ENCODE results near the gene ADM2. TPM values are rescaled to one million over a fixed set of nuclear protein-coding genes. Genes with fewer than 3 reads are reported as not detected.

The ADM2 gene
- total and polyA plus RNA-seq, 2 of the 13 experiments (the other 11 are each of a cell fraction or from before 2014, with no cell fraction given), result 1.2 to 3.0 TPM

DNA sequence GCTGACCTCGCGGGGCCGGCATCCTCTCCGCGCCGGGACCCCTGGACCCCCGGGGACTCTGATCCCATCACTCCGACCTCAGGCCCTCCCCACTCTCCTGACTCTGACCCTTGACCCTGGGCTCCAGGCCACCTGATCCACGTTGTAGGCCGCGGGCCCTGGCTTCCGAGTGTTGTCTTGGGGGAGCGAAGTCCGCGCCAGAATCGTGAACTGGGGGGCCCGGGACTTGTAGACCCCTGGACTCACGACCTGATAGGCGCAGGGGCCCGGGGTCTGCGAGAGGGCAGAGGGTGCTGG is 49.2 kb downstream of the ADM2 start (continued):
- TF ChIP-seq, protein P1, sequence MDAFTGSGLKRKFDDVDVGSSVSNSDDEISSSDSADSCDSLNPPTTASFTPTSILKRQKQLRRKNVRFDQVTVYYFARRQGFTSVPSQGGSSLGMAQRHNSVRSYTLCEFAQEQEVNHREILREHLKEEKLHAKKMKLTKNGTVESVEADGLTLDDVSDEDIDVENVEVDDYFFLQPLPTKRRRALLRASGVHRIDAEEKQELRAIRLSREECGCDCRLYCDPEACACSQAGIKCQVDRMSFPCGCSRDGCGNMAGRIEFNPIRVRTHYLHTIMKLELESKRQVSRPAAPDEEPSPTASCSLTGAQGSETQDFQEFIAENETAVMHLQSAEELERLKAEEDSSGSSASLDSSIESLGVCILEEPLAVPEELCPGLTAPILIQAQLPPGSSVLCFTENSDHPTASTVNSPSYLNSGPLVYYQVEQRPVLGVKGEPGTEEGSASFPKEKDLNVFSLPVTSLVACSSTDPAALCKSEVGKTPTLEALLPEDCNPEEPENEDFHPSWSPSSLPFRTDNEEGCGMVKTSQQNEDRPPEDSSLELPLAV (CRISPR knock-in tag; conservative IDR thresholded peaks at IDR 0.05; ENCODE audit: low read depth), result no peak
- TF ChIP-seq MYC (CRISPR knock-in tag; IDR thresholded peaks at IDR 0.05; ENCODE audit: borderline replicate concordance) (peak; percentile 75), KAT7 (CRISPR knock-in tag; IDR thresholded peaks at IDR 0.05; ENCODE audit: borderline replicate concordance) (no peak), JARID2 (CRISPR knock-in tag; IDR thresholded peaks at IDR 0.05; ENCODE audit: insufficient replicate concordance) (no peak), MTA3 (CRISPR knock-in tag; IDR thresholded peaks at IDR 0.05) (no peak), CEBPB (IDR thresholded peaks at IDR 0.05; ENCODE audit: borderline replicate concordance, low read depth, low read length) (no peak), ZNF20 (CRISPR knock-in tag; IDR thresholded peaks at IDR 0.05) (0 out of 2 replicates have a peak, but pooled peaks have one; percentile 45), HIVEP1 (CRISPR knock-in tag; IDR thresholded peaks at IDR 0.05) (no peak), RBFOX2 (IDR thresholded peaks at IDR 0.05; ENCODE audit: low read depth, low read length) (peak; percentile 64), YEATS4 (CRISPR knock-in tag; IDR thresholded peaks at IDR 0.05; ENCODE audit: borderline replicate concordance) (no peak), NFE2L2 (IDR thresholded peaks at IDR 0.05; ENCODE audit: low read length) (no peak), EED (CRISPR knock-in tag; IDR thresholded peaks at IDR 0.05) (no peak), HDAC6 (IDR thresholded peaks at IDR 0.05; ENCODE audit: low read depth, low read length) (no peak), ZNF235 (CRISPR knock-in tag; IDR thresholded peaks at IDR 0.05; ENCODE audit: borderline replicate concordance) (no peak; the same call in 1 of the 2 replicates), ZNF546 (CRISPR knock-in tag; conservative IDR thresholded peaks at IDR 0.05) (no peak; the same call in 1 of the 2 replicates), FOSL1 (CRISPR knock-in tag; IDR thresholded peaks at IDR 0.05; ENCODE audit: borderline replicate concordance) (no peak), TSC22D2 (CRISPR knock-in tag; IDR thresholded peaks at IDR 0.05; ENCODE audit: borderline replicate concordance) (no peak), NFYB (CRISPR knock-in tag; IDR thresholded peaks at IDR 0.05) (0 out of 2 replicates have a peak, but pooled peaks have one; percentile 1), IRF2 (CRISPR knock-in tag; IDR thresholded peaks at IDR 0.05) (no peak), HES4 (CRISPR knock-in tag; IDR thresholded peaks at IDR 0.05; ENCODE audit: borderline replicate concordance) (0 out of 2 replicates have a peak, but pooled peaks have one; percentile 31), NKX3-1 (CRISPR knock-in tag; IDR thresholded peaks at IDR 0.05) (no peak), TBX3 (IDR thresholded peaks at IDR 0.05; ENCODE audit: borderline replicate concordance) (no peak)
- TF ChIP-seq, protein P2, sequence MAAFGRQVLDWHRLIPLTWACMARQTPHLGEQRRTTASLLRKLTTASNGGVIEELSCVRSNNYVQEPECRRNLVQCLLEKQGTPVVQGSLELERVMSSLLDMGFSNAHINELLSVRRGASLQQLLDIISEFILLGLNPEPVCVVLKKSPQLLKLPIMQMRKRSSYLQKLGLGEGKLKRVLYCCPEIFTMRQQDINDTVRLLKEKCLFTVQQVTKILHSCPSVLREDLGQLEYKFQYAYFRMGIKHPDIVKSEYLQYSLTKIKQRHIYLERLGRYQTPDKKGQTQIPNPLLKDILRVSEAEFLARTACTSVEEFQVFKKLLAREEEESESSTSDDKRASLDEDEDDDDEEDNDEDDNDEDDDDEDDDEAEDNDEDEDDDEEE (CRISPR knock-in tag; IDR thresholded peaks at IDR 0.05), result no peak
- TF ChIP-seq, protein P3, sequence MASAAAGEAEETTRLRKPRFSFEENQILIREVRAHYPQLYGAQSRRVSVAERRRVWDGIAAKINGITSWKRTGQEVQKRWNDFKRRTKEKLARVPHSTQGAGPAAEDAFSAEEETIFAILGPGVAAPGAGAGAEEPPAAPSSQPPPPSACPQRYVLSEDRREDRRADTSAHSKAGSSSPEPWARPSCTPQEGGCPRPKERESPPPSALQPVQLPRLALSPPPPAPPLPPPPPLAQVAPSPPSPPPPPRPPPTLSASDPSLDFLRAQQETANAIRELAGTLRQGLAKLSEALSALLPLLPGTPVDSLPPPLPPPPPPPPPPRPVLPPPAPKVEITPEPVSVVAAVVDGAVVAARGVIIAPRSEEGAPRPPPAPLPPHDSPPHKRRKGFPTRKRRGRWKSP (CRISPR knock-in tag; IDR thresholded peaks at IDR 0.05), result no peak; the same call in 1 of the 2 replicates
- TF ChIP-seq, protein P4, sequence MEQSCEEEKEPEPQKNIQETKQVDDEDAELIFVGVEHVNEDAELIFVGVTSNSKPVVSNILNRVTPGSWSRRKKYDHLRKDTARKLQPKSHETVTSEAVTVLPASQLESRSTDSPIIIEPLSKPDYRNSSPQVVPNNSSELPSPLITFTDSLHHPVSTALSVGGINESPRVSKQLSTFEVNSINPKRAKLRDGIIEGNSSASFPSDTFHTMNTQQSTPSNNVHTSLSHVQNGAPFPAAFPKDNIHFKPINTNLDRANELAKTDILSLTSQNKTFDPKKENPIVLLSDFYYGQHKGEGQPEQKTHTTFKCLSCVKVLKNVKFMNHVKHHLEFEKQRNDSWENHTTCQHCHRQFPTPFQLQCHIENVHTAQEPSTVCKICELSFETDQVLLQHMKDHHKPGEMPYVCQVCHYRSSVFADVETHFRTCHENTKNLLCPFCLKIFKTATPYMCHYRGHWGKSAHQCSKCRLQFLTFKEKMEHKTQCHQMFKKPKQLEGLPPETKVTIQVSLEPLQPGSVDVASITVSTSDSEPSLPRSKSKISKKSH (CRISPR knock-in tag; IDR thresholded peaks at IDR 0.05; ENCODE audit: borderline replicate concordance), result no peak
- TF ChIP-seq, protein P5, sequence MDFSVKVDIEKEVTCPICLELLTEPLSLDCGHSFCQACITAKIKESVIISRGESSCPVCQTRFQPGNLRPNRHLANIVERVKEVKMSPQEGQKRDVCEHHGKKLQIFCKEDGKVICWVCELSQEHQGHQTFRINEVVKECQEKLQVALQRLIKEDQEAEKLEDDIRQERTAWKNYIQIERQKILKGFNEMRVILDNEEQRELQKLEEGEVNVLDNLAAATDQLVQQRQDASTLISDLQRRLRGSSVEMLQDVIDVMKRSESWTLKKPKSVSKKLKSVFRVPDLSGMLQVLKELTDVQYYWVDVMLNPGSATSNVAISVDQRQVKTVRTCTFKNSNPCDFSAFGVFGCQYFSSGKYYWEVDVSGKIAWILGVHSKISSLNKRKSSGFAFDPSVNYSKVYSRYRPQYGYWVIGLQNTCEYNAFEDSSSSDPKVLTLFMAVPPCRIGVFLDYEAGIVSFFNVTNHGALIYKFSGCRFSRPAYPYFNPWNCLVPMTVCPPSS (IDR thresholded peaks at IDR 0.05), result no peak

Data from HepG2 (cell line).